ENCODE data around the gene EVX2.

GRCh38 chr2:176115883-176116813 is 32.4 kb upstream of the EVX2 start, which contains the start of gene HOXD10:
- TF ChIP-seq GABPA (tag; conservative IDR thresholded peaks at IDR 0.05; ENCODE audit: low read depth) (no peak), NFATC3 (IDR thresholded peaks at IDR 0.05) (no peak)
